Lung (tissue), 12 donors: Measurements from ENCODE around the gene GRPEL1. TPM values are rescaled to one million over a fixed set of nuclear protein-coding genes. Genes with fewer than 3 reads are reported as not detected.
"Not testable (repeated sequence)": the region's sequence is repeated elsewhere in the genome, so short reads cannot be mapped to it uniquely, and the experiment has no call there.

ENCODE experiments used
- ATAC-seq: fragments of 200-7000 bp; cut with Tn5 transposase; one replicate; pipeline ENCODE4 v1.9.1; 2020; ENCODE audit warnings: moderate number of reproducible peaks; ENCODE audit not compliant: insufficient read depth, low FRiP score
- DNase-seq, 3 donors: peaks; one replicate each; pipeline ENCODE4 v3.0.0-alpha.2; 2013 to 2017
- H3K27ac ChIP-seq, 2 donors: one replicate each; pipeline ENCODE4 v1.5.1; 2013; ENCODE audit warnings: mild to moderate bottlenecking in 2 of 2, moderate library complexity in 2 of 2, control low read depth in 1 of 2, inconsistent platforms in 1 of 2, low read depth in 1 of 2, low read length in 1 of 2
- H3K27me3 ChIP-seq, 3 donors: one replicate each; pipeline ENCODE4 v1.5.1; 2013; ENCODE audit warnings: low read length in 2 of 3; ENCODE audit not compliant: control insufficient read depth in 3 of 3, insufficient read depth in 3 of 3
- H3K36me3 ChIP-seq, 4 donors: one replicate each; pipeline ENCODE4 v1.5.1; 2013; ENCODE audit warnings: low read length in 4 of 4, mild to moderate bottlenecking in 1 of 4, moderate library complexity in 1 of 4; ENCODE audit not compliant: control insufficient read depth in 4 of 4, insufficient read depth in 4 of 4
- H3K4me1 ChIP-seq, 5 donors: one replicate each; pipeline ENCODE4 v1.5.1; 2013; ENCODE audit warnings: low read length in 5 of 5, mild to moderate bottlenecking in 2 of 5, moderate library complexity in 1 of 5; ENCODE audit not compliant: control insufficient read depth in 5 of 5, insufficient read depth in 5 of 5
- H3K4me3 ChIP-seq: one replicate; pipeline ENCODE4 v1.5.1; 2013; ENCODE audit warnings: mild to moderate bottlenecking, control low read depth, moderate library complexity
- H3K9ac ChIP-seq, 2 donors: one replicate each; pipeline ENCODE4 v1.5.1; 2013; ENCODE audit warnings: low read length in 2 of 2, control low read depth in 1 of 2; ENCODE audit not compliant: insufficient read depth in 1 of 2
- H3K9me3 ChIP-seq, 4 donors: one replicate each; pipeline ENCODE4 v1.5.1; 2013; ENCODE audit warnings: low read length in 3 of 4, mild to moderate bottlenecking in 1 of 4, moderate library complexity in 1 of 4; ENCODE audit not compliant: control insufficient read depth in 4 of 4, insufficient read depth in 3 of 4
- whole genome bisulfite sequencing, 2 donors: extraction: QIAGEN DNeasy Blood & Tissue Kit; methylation state at CpG; one replicate each; pipeline ENCODE4 v1.1.7; 2013; 5-methylcytosine and 5-hydroxymethylcytosine counted together
- polyA plus RNA-seq, 2 donors: library from polyadenylated mRNA; stranded (reverse); fragments of 200-250 nt; gene quantifications; one replicate each; pipeline ENCODE4 v1.2.1, GENCODE V29; 2013
- total RNA-seq, 2 donors: library from RNA; depleted of rRNA in 1 of 2; stranded (reverse); fragments of >200 nt in 1 of 2; gene quantifications; one replicate each; pipeline ENCODE4 v1.2.1, GENCODE V29; 2014 to 2021
- TF ChIP-seq, protein P1 (sequence below): IDR thresholded peaks from 2 replicates; pipeline ENCODE4 v1.5.1; 2012; ENCODE audit warnings: mild to moderate bottlenecking; ENCODE audit errors: control extremely low read depth, extremely low read depth
- donor health status: control.
- donor health status: control.
- donor health status: Bipolar disorder and iron deficiency.
- donor health status: healthy.
- donor health status: DM: yes; HTN: yes; CAD: no.

GRPEL1 gene
- total and polyA plus RNA-seq, 4 donors, result 13.9 to 39.1 (median 29.3) TPM

DNA sequence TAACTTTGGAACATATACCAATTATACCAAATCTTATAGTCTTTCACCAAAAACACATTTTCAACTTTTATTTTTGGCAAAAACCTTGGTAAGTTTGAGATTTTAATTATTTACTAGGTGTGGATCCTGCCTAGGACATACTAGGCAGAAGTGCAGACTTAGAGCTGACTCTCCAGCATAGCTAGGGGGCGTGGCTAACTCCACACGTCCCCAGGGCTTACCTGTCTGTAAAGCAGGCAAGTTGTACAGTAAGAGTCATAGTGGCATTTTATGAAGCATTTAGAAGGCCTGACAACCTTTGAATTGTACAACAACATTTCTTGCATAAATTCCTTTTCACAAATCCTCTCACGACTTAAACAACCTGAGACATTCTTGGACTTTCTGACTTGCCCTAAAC, 19.2 kb upstream of the GRPEL1 start:
- Histone ChIP-seq H3K4me3 (no peak overlapping the region), H3K9ac (no peak overlapping the region), H3K4me1 (peaks cover 0 to 17% (median 3%) of the 10 kb centered on the region in 5 donors), H3K27ac (no peak overlapping the region), H3K27me3 (peaks cover 0 to 5% (median 0%) of the 10 kb centered on the region in 3 donors), H3K9me3 (peaks cover 0 to 2% (median 0%) of the 10 kb centered on the region in 4 donors), H3K36me3 (no peaks in the 10 kb centered on the region)
- 75 to 77% methylated on average over 3 of the region's 3 CpGs for WGBS, 2 donors
- no peak for ATAC-seq
- TF ChIP-seq, protein P1, sequence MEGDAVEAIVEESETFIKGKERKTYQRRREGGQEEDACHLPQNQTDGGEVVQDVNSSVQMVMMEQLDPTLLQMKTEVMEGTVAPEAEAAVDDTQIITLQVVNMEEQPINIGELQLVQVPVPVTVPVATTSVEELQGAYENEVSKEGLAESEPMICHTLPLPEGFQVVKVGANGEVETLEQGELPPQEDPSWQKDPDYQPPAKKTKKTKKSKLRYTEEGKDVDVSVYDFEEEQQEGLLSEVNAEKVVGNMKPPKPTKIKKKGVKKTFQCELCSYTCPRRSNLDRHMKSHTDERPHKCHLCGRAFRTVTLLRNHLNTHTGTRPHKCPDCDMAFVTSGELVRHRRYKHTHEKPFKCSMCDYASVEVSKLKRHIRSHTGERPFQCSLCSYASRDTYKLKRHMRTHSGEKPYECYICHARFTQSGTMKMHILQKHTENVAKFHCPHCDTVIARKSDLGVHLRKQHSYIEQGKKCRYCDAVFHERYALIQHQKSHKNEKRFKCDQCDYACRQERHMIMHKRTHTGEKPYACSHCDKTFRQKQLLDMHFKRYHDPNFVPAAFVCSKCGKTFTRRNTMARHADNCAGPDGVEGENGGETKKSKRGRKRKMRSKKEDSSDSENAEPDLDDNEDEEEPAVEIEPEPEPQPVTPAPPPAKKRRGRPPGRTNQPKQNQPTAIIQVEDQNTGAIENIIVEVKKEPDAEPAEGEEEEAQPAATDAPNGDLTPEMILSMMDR, result no peak
- no peak for DNase-seq

DNA sequence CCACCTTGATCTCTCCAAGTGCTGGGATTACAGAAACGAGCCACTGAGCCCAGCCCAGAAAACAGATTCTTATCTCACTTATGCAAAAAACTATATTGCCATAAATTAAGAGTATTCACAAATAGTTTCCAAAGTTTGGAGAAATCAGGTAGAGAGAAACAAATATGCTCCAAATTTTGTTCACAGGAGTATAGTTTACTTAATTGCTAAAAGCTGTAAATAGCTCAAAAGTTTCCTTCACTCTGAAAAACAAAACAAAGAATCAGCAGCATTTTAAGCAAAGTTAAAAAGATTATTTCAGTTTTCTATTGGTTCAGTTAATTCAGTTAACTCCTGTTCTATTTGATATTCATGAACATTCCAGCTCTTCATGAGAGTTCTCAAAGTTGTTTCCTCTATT, 18.5 kb upstream of the GRPEL1 start:
- Histone ChIP-seq H3K9me3 (peaks cover 0 to 2% (median 0%) of the 10 kb centered on the region in 4 donors), H3K27ac (no peak overlapping the region), H3K9ac (no peak overlapping the region), H3K36me3 (no peaks in the 10 kb centered on the region), H3K4me3 (no peak overlapping the region), H3K4me1 (peaks cover 0 to 17% (median 3%) of the 10 kb centered on the region in 5 donors), H3K27me3 (peaks cover 0 to 5% (median 0%) of the 10 kb centered on the region in 3 donors)
- TF ChIP-seq, protein P1, result no peak
- WGBS, 2 donors, result 14 to 26% methylated on average over 1 of the region's 1 CpG
- ATAC-seq, result no peak
- no peak for DNase-seq

DNA sequence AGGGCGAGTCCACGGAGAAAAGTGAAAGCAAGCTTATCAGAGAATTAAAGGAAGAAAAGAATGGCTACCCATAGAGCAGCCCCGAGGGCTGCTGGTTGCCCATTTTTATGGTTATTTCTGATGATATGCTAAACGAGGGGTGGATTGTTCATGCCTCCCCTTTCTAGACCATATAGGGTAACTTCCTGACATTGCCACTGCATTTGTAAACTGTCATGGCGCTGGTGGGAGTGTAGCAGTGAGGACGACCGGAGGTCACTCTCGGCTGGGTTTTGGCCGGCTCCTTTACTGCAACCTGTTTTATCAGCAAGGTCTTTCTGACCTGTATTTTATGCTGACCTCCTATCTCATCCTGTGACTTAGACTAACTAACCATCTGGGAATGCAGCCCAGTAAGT, 16.7 kb upstream of the GRPEL1 start:
- not testable (repeated sequence) for H3K27me3 ChIP-seq, H3K9me3 ChIP-seq, H3K27ac ChIP-seq, H3K4me1 ChIP-seq, ATAC-seq, H3K9ac ChIP-seq, DNase-seq, H3K4me3 ChIP-seq, H3K36me3 ChIP-seq
- WGBS, 2 donors, result 40 to 64% methylated on average over 9 of the region's 9 CpGs

DNA sequence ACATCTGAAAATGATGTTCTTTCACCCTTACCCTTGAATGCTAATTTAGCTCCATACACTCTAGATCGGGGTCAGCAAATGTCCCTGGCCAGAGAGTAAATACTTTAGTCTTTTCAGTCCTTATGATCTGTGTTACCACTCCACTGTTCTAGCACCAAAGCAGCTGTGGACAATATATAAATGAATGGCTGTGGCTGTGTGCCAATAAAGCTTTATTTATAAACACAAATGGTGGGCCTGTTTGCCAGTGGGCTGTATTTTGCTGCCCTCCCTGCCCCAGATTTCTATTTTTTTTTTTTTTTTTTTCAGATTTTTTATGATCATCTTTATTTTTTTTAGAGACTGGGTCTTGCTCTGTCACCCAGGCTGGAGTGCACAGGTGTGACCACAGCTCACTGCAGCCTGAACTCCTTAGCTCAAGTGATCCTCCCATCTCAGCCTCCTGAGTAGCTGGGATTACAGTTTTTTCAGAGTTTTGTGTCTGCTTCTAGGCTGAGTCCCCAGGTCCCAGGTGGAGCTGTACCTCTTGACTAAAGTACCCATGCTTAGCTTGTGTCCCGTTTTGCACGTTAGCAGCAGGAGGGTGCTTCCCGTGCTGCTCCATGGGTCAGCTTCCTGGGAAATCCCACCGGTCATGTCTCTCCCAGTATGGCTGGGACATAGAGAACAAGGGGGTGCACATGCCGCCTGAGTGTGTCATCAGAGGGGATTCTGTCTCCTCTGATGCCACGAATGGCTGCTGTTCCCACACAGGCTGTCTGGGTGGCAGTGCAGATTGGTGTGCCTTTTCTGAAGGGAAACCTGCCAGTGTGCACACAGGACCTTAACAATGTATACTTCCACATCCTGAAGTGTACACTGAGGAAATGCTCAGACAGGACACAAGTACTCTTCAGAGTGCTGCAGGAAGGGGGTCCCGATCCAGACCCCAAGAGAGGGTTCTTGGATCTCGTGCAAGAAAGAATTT, 16.0 kb upstream of the GRPEL1 start:
- 49 to 68% methylated on average over 9 of the region's 9 CpGs for whole genome bisulfite sequencing, 2 donors
- Histone ChIP-seq H3K36me3 (no peaks in the 10 kb centered on the region), H3K4me1 (peaks cover 0 to 3% (median 0%) of the 10 kb centered on the region in 5 donors), H3K4me3 (no peak overlapping the region), H3K9me3 (peaks cover 0 to 2% (median 0%) of the 10 kb centered on the region in 4 donors), H3K9ac (no peak overlapping the region), H3K27me3 (peaks cover 0 to 5% (median 0%) of the 10 kb centered on the region in 3 donors), H3K27ac (no peak overlapping the region)
- no peak for ATAC-seq
- TF ChIP-seq, protein P1, result no peak
- no peak for DNase-seq

DNA sequence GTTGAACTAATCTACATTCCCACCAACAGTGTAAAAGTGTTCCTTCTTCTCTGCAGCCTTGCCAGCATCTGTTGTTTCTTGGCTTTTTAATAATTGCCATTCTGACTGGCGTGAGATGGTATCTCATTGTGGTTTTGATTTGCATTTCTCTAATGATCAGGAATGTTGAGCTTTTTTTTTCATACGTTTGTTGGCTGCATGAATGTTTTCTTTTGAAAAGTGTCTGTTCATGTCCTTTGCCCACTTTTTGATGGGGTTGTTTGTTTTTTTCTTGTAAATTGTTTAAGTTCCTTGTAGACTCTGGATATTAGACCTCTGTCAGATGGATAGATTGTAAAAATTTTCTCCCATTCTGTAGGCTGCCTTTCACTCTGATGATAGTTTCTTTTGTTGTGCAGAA, 12.0 kb upstream of the GRPEL1 start:
- not testable (repeated sequence) for H3K36me3 ChIP-seq, ATAC-seq, H3K27ac ChIP-seq, H3K4me1 ChIP-seq, H3K9ac ChIP-seq, H3K9me3 ChIP-seq, DNase-seq, H3K27me3 ChIP-seq, H3K4me3 ChIP-seq
- 80 to 81% methylated on average over 2 of the region's 2 CpGs for WGBS, 2 donors

DNA sequence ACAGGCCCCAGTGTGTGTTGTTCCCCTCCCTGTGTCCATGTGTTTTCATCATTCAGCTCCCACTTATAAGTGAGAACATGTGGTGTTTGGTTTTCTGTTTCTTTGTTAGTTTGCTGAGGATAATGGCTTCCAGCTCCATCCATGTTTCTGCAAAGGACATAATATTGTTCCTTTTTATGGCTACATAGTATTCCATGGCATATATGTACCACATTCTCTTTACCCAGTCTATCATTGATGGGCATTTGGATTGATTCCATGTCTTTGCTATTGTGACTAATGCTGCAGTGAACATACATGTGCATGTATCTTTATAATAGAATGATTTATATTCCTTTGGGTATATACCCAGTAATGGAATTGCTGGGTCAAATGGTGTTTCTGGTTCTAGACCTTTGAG, 11.6 kb upstream of the GRPEL1 start:
- not testable (repeated sequence) for H3K9ac ChIP-seq, ATAC-seq, H3K4me3 ChIP-seq, H3K4me1 ChIP-seq, DNase-seq, H3K27me3 ChIP-seq, H3K36me3 ChIP-seq, H3K9me3 ChIP-seq, H3K27ac ChIP-seq
